Measurements from ENCODE around the gene PARVA. TPM values are rescaled to one million over a fixed set of nuclear protein-coding genes. Genes with fewer than 3 reads are reported as not detected.

PARVA gene
- total RNA-seq, 1 donor from 2014 or later, result 53.3 TPM

DNA sequence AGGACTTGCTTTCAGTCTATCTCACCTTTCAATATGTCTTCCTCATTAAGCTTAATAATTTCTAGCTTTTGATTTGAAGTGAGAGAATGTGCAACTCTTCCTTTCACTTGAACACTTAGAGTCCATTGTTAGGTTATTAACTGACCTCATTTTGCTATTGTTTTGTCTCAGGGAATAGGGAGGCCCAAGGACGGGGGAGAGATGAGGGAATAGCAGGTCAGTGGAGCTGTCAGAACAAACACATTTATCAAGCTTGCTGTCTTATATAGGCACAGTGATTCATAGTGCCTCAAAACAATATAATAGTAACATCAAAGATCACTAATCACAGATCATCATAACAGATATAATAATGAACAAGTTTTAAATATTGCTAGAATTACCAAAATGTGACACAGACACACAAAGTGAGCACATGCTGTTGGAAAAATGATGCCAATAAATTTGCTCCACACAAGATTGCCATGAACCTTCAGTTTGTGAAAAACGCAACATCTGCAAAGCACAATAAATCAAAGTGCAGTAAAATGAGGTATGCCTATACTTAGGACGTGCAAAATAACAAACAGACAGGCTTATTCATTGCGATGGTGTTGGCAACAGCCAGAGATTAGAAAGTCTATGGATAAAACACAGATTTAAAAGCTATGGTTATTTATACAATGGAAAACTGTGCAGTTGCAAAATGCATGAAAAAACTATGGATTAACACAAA, 190.5 kb downstream of the PARVA start:
- H3K4me1 Mint-ChIP-seq (ENCODE audit: unreplicated experiment), result no peaks in the 10 kb centered on the region
- TF ChIP-seq, protein P1, sequence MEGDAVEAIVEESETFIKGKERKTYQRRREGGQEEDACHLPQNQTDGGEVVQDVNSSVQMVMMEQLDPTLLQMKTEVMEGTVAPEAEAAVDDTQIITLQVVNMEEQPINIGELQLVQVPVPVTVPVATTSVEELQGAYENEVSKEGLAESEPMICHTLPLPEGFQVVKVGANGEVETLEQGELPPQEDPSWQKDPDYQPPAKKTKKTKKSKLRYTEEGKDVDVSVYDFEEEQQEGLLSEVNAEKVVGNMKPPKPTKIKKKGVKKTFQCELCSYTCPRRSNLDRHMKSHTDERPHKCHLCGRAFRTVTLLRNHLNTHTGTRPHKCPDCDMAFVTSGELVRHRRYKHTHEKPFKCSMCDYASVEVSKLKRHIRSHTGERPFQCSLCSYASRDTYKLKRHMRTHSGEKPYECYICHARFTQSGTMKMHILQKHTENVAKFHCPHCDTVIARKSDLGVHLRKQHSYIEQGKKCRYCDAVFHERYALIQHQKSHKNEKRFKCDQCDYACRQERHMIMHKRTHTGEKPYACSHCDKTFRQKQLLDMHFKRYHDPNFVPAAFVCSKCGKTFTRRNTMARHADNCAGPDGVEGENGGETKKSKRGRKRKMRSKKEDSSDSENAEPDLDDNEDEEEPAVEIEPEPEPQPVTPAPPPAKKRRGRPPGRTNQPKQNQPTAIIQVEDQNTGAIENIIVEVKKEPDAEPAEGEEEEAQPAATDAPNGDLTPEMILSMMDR (IDR thresholded peaks at IDR 0.05; ENCODE audit: unreplicated experiment), result no peak

DNA sequence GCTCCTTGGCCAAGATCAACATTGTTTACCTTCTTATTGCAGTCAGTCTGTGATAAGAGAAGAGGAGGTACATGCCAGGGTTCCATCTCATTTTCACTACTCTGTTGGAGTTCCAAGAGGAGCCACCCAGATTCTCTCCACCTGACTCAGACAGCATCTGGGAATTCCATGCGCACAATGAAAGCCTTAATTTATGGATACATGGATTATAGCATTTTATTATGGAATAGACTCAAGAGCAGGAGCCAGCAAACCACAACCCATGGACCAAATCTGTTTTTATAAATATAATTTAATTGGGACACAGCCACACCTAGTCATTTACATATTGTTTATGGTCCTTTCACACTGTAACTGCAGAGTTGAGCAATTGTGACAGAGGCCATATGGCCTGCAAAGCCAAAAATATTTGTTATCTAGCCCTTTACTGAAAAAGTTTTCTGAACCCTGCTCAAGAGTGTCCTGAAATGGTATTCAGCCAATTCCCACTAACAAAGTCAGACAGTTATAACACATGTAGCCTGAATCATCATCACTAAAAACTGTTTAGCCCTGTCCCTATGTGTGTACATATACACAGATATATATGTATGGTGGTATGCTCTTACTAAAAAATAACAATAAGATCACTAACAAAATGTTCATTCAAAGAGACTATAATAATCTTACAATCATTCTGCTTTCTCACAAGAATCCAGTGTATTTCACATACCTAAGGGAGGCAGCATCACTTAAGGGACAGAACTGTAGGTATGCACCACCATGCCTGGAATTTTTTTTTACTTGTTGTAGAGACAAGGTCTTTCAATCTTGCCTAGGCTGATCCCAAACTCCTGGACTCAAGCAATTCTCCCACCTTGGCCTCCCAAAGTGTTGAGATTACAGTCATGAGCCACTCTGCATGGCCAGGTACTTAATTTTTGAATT, 192.4 kb downstream of the PARVA start:
- DNase-seq (ENCODE audit: low spot score), result no peak
- H3K27me3 Mint-ChIP-seq (ENCODE audit: unreplicated experiment), result no peaks in the 10 kb centered on the region
- no peaks in the 10 kb centered on the region for H3K36me3 Mint-ChIP-seq (ENCODE audit: low read depth, unreplicated experiment)
- H3K4me3 Mint-ChIP-seq (ENCODE audit: unreplicated experiment), result no peak overlapping the region
- no peaks in the 10 kb centered on the region for H3K4me1 Mint-ChIP-seq (ENCODE audit: unreplicated experiment)
- no peak overlapping the region for H3K27ac Mint-ChIP-seq (ENCODE audit: unreplicated experiment)
- TF ChIP-seq, protein P1 (IDR thresholded peaks at IDR 0.05; ENCODE audit: unreplicated experiment), result no peak
- no peaks in the 10 kb centered on the region for H3K9me3 Mint-ChIP-seq (ENCODE audit: unreplicated experiment)

More for the DNA sequence above, 190.5 kb downstream of the PARVA start:
- no peak for DNase-seq (ENCODE audit: low spot score)
- Mint-ChIP-seq H3K9me3 (ENCODE audit: unreplicated experiment) (no peaks in the 10 kb centered on the region), H3K36me3 (ENCODE audit: low read depth, unreplicated experiment) (no peaks in the 10 kb centered on the region), H3K27me3 (ENCODE audit: unreplicated experiment) (no peaks in the 10 kb centered on the region), H3K4me3 (ENCODE audit: unreplicated experiment) (no peak overlapping the region), H3K27ac (ENCODE audit: unreplicated experiment) (no peak overlapping the region)

DNA sequence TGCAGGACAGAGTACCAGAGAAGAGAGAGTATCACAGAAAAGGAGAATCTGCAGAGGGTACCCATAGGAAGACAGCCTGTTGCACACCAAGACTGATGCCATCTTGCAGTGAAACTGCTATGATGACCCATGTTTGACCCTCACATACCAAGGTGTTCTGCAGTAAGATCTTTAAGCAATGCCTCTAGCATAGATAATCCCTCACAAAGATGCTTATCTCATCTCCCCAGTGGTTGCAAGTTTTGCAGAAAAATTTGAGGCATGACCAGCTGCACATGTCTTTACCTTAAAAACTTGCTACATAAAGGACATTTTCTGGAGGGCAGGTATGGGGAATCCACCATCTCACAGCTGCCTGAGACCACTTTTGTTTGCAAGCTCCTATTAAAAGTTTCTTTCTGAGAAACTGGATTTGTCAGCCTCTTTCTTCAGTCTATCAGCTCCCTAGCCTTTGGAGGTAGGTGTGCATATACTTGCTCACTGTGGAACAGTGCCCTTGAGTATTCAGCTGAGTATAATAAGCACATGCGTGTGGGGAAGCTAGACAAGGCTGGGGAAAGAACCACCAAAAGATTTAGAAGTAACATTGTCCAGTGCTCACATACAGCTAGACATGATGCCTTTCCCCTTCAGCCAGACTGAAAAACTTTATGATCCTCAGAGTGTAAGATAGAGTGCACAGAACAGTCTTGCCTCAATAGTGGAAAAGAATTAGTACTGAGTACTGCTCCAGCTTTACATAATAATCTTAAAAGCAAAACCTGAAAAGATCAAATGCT, 196.5 kb downstream of the PARVA start:
- H3K27ac Mint-ChIP-seq (ENCODE audit: unreplicated experiment), result no peak overlapping the region
- no peaks in the 10 kb centered on the region for H3K27me3 Mint-ChIP-seq (ENCODE audit: unreplicated experiment)
- TF ChIP-seq, protein P1 (IDR thresholded peaks at IDR 0.05; ENCODE audit: unreplicated experiment), result no peak
- H3K4me1 Mint-ChIP-seq (ENCODE audit: unreplicated experiment), result no peaks in the 10 kb centered on the region
- H3K9me3 Mint-ChIP-seq (ENCODE audit: unreplicated experiment), result no peaks in the 10 kb centered on the region
- H3K4me3 Mint-ChIP-seq (ENCODE audit: unreplicated experiment), result no peak overlapping the region
- no peak for DNase-seq (ENCODE audit: low spot score)
- H3K36me3 Mint-ChIP-seq (ENCODE audit: low read depth, unreplicated experiment), result no peaks in the 10 kb centered on the region

DNA sequence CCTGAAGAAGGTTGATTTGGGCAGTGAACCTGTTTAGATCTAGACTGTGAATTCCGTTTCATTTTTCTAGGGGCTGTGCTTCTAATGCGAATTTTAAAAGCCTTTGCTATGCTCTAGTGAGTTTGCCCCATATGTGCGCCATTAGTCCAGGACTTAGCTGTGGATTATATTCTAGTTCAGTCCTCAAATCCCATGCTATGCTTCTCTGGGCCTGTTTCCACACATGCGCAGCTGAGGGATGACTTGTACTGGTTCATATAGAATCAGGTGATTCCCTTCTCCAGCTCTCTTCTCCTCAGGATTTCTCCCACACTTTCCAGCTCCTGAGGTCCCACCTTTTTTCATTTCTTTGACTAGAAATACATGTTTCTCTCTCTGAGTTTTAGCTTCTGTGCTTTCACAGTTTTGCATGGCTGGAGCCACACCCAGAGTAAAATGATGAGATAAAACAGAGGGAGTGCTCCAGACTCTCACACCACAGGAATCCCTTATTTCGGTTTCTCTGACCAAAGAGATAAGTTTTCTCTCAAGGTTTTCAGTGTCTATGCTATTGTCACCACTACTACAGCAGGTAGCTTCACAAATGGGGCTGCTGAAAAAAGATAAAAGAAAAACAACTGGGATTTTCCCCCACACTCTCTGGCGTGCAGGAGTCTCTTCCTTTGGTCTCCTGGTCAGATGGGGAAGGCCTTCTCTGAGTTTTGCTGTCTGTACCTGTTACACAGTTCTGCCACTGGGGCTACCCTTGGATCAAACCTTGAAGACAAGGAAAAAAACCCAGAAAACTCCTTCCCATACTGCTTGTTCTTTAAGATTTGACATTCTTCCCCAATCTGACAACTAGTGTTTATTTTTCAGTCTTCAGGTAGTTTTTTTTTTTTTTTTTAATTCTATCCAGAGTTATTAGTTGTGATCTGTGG, 200.6 kb downstream of the PARVA start:
- no peak for DNase-seq (ENCODE audit: low spot score)
- no peak overlapping the region for H3K27ac Mint-ChIP-seq (ENCODE audit: unreplicated experiment)
- H3K4me3 Mint-ChIP-seq (ENCODE audit: unreplicated experiment), result no peak overlapping the region
- H3K9me3 Mint-ChIP-seq (ENCODE audit: unreplicated experiment), result no peaks in the 10 kb centered on the region
- TF ChIP-seq, protein P1 (IDR thresholded peaks at IDR 0.05; ENCODE audit: unreplicated experiment), result peak; percentile 48
- no peaks in the 10 kb centered on the region for H3K27me3 Mint-ChIP-seq (ENCODE audit: unreplicated experiment)
- H3K36me3 Mint-ChIP-seq (ENCODE audit: low read depth, unreplicated experiment), result no peaks in the 10 kb centered on the region
- H3K4me1 Mint-ChIP-seq (ENCODE audit: unreplicated experiment), result peaks cover 8% of the 10 kb centered on the region

All from endothelial cell (in vitro differentiated cells).